GM21723 (cell line): ENCODE results near the gene CUBN.

ENCODE experiments used
- ATAC-seq: cut with Tn5 transposase; IDR thresholded peaks from one replicate; pipeline ENCODE4 v1.9.1; 2021; ENCODE audit warnings: mild to moderate bottlenecking, moderate library complexity; ENCODE audit not compliant: unreplicated experiment

The CUBN gene

GRCh38 chr10:16954280-16955030 is 175.2 kb downstream of the CUBN start:
- no peak for ATAC-seq

- no peak for ATAC-seq
These were observed 176.3 kb downstream of the CUBN start for GRCh38 chr10:16953270-16953669.

DNA sequence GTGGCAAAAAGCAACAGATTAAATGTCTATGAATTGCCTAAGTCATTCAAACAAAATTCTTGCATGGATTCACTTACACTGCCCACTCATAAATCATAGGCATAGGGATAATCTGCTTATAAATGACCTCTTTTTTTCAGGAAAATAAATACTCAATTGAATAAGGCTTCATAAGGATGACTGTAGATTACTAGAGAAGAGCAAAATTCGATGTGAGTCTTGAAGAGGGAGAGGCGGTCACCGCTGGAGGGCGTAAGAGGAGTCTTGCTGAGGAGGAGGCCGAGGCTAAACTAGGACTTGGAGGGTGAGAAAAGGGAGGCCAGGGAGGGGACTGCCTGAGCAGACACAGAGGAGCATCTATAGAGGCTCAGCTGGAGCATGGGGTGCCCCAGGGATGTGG is 177.0 kb downstream of the CUBN start:
- no peak for ATAC-seq

GRCh38 chr10:16952080-16952479 is 177.5 kb downstream of the CUBN start:
- no peak for ATAC-seq

GRCh38 chr10:16950656-16951601 is 178.7 kb downstream of the CUBN start:
- no peak for ATAC-seq

DNA sequence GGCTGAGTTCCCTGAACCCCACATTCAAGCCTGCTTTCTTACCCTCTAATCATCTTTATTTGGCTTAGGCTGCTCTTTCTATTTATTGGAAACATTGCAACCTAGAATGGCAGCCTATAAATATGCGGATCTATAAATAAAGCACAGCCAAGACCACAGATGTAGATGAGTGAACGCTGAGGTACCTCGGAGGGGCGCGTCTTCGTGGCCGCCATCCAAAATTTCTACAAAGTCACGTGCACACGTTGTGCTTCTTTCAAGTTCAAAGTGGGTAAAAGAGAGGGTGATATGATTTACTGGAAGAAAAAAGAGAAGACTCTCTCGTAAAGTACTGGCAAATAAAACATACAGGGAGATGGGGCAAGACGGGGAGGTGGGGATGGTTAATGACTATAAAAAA is 179.8 kb downstream of the CUBN start:
- no peak for ATAC-seq

DNA sequence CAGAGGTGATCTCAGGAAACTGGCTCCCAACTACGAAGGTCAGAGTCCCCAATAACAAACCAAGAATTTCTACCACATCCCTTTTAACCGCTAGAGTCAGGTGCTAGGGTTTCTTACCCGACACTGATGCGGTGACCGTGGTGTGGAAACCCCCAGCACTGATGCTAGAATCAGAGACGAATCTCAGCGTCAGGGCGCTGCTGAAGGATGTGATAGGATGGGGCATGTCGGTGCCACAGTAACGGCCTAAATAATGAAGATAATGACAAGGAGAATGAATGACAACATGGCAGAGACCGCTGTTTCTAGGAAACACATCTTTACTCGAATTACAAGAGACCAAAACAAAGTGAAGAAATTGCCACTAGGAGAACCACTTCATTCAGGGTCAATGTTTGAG is 181.2 kb downstream of the CUBN start:
- no peak for ATAC-seq

- ATAC-seq: no peak
These were observed 182.5 kb downstream of the CUBN start for GRCh38 chr10:16947069-16947468.

DNA sequence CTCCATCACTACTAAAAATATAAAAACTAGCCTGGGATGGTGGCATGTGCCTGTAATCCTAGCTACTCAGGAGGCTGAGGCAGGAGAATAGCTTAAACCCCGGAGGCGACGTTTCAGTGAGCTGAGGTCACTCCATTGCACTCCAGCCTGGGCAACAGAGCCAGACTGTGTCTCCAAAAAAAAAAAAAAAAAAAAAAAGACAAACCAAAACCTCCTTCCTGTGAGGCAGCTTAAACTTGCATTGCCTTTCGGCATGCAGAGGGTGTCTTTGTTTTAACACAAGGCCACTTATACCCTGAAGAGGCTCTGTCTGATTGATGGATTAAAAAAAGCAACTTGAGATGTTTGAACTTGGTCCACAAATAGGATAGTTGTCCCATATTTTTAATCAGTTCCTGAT is 184.0 kb downstream of the CUBN start:
- no peak for ATAC-seq

GRCh38 chr10:16944986-16945385 is 184.6 kb downstream of the CUBN start:
- ATAC-seq: no peak

DNA sequence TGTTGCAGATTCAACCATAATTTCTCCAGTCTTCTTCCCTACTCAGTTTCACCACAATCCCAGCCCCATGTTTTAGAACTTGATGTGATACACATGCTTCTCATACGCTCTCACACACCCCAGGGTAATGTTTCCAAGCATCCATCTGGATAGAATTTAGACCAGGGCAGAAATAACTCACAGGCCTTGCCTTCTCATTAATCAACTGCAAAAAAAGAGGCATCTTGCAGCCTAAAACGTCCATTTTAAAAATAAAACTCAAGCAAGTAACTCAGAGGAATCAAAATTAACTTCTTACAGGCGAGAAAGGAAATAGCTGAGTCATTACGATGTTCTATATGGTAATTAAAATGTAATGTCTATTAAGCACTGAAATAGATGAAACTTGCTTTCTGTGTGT is 185.2 kb downstream of the CUBN start:
- ATAC-seq: no peak

GRCh38 chr10:16943295-16944285 is 186.0 kb downstream of the CUBN start:
- ATAC-seq: no peak

DNA sequence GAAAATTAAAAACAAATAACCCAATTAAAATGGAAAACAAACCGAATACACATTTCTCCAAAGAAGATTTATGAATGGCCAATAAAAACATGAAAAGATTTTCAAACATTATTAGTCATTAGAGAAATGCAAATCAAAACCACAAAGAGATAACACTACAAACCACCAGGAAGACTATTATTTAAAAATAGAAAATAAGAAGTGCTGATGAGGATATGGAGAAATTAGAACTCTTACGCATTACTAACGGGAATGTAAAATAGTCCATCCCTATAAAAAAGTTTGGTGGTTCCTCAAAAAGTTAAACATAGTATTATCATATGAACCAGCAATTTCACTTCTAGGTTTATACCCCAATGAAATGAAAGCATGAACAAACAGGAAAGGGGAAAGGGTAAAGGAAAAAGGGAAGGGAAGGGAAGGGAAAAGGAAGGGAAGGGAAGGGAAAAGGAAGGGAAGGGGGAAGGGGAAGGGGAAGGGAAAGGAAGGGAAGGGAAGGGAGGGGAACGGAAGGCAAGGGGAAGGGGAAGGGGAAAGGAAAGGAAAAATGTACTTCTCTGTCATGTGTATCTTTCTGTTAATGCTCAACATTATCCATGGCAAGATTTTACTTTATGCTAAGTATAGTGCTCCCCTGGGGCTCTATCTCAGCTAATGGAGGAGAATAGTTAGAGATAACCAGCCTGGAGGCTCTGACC is 187.1 kb downstream of the CUBN start:
- no peak for ATAC-seq

DNA sequence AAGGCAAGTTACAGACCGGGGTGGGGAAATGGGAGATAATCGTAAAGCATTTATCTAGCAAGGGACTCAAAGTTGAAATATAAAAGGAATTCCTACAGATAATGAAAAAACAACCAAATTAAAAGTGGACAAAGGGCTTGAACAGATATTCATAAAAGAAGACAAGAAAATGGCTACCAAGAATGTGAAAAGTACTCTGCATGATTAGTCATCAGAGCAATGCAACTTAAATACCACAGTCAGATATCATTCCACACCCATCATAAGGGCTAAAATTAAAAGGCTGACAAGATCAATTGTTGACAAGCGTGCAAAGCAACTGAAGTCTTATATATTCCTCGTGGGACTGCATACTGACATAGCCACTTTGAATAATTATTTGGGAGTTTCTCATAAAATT is 187.7 kb downstream of the CUBN start:
- no peak for ATAC-seq

DNA sequence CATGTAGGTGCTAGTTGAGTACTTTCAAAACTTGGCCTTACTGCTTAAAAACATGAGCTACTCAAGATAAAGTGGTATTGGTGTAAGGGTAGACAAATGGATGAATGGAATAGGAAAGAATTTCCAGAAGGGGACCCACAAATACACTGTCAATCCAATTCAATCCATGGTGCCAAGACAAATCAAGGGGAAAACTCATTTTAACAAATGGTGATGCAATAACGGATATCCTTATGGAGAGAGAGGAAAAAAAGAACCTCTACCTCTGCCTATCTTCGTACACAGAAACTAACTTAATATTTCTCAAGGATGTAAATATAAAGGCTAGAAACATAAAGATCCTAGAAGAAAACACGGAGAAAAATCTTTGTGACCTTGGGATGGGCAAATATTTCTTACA is 188.5 kb downstream of the CUBN start:
- ATAC-seq: no peak

GRCh38 chr10:16938952-16939351 is 190.7 kb downstream of the CUBN start:
- ATAC-seq: no peak

DNA sequence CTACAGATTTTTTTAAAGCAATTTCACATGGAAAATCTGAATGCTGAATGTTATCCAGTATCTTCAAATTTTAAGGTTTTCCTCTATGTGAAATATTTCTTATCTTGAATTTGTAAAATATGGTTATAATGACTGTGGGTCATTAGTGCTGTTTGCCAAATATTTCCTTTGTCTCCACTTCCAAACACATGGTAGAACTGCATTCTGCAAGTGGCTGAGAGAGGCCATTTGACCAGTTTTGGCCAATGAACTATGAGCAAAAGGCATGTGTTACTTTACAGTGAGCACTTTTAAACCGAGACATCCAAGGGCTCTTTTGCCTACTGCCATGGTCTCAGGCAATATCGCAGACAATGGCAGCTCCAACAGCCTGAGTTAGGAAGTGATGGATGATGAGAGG is 195.2 kb downstream of the CUBN start:
- no peak for ATAC-seq

DNA sequence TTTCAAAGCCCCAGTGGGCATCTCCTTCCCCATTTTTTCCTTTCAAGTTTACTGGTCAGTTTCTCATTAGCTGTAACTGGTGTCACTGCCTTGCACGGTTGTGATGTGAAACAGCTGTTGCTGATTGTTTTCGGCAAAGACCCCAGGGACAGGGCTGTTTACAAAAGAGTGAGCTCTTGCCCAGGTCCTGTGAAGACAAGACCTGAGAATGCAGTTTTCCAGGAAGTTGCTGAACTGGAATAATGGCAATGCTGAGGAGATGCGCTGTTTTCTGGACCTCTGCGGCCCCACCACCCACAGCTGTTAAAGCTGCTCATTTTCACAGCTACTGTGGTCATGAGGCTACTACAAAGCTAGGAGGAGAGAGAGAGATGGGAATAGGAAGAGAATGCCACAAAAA is 195.8 kb downstream of the CUBN start:
- ATAC-seq: no peak

GRCh38 chr10:16931930-16932329 is 197.7 kb downstream of the CUBN start:
- ATAC-seq: no peak

DNA sequence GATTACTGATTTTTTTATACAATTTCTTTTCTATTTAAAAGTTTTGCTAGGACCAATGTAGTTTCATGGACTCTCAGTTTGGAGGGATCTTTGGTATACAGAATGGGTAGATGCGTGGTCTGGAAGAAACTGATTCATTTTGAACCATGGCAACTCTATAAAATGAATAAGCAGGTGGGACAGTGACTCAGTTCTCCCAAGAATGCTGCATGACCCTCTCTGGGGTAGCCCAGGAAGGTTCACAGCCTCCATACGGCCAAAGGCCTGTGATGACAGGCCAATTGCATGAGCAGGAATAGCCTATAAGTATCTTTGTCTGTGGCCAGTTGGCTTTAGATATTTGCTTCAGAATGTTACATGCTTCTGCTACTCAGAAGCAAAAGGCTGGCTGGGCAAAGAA is 199.1 kb downstream of the CUBN start:
- ATAC-seq: no peak
